Measurements from ENCODE around the gene COIL. TPM values are rescaled to one million over a fixed set of nuclear protein-coding genes. Genes with fewer than 3 reads are reported as not detected.
A peak's percentile ranks its signal among the peaks of the same experiment; 100 is the strongest.

COIL gene
- total RNA-seq, 1 donor from 2014 or later: 4.8 TPM

DNA sequence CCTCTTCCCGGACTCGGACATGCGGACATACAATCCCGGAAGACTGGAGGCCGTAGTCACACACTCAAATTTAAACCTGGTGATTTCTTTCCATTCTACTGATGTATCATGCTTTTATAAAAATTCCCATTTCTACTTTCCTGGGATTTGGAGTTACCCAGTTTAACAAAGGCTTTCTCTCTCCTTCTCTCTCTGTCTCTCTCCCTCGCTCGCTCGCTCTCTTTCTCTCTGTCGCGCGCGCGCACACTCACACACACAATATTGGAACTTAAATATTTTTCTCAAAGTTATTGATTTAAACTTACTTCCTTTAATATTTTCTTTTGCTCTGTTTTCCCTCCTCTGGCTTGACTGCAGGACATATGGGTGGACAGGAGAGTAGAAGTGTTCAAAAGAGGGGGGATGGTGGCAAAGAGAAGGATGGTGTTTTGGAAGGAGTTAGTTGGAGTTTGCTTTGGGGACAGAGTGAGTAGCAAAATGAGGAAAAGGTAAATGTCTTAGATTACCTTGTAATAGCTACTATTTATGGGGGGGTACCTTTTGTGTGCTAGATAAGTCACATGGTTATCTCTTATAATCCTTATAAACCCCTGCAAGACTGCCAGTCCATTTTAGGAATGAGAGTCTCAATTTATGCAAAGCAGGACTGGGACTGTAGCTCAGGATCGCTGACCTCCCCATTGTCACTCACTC lies 46.1 kb downstream of the COIL start:
- no peak for DNase-seq (ENCODE audit: low spot score in 2 of 2)
- Histone ChIP-seq H3K36me3 (no peaks in the 10 kb centered on the region), H3K27me3 (no peaks in the 10 kb centered on the region), H3K4me3 (peak overlapping the region; percentile 91 to 92), H3K4me1 (peaks cover 0 to 17% of the 10 kb centered on the region in 2 donors), H3K27ac (peak overlapping the region; percentile 87), H3K9me3 (no peaks in the 10 kb centered on the region)
- intact Hi-C loops (cut with DNase I): loop anchor here (5.0 kb wide), 1 partner anchor 63 kb away; the partner anchor contains the start of gene SCPEP1
- TF ChIP-seq CTCF (IDR thresholded peaks at IDR 0.05): no peak

- no peak for TF ChIP-seq CTCF (IDR thresholded peaks at IDR 0.05)
- Histone ChIP-seq H3K27me3 (no peaks in the 10 kb centered on the region), H3K4me1 (peaks cover 0 to 17% of the 10 kb centered on the region in 2 donors), H3K27ac (peak within 1 kb of the TSS; percentile 87), H3K9me3 (no peaks in the 10 kb centered on the region), H3K4me3 (peak within 1 kb of the TSS; percentile 91 to 92), H3K36me3 (no peaks in the 10 kb centered on the region)
- DNase-seq (ENCODE audit: low spot score in 2 of 2): peak; percentile 75 to 96
- intact Hi-C loops (cut with DNase I): loop anchor here (5.0 kb wide), 1 partner anchor 63 kb away; the partner anchor contains the start of gene SCPEP1
Observed at GRCh38 chr17:56913867-56914580, 46.8 kb downstream of the COIL start, which contains the start of gene TRIM25. TRIM25 (minus strand) TSS chr17:56914049; CDS start chr17:56913988, 61 bp downstream.

GRCh38 chr17:56913353-56913866 lies 47.4 kb downstream of the COIL start:
- no peak for DNase-seq (ENCODE audit: low spot score in 2 of 2)
- peak overlapping the region; percentile 87 for H3K27ac ChIP-seq
- TF ChIP-seq CTCF (IDR thresholded peaks at IDR 0.05): no peak
- peak overlapping the region; percentile 91 to 92 for H3K4me3 ChIP-seq
- peaks cover 0 to 17% of the 10 kb centered on the region in 2 donors for H3K4me1 ChIP-seq
- H3K9me3 ChIP-seq: no peaks in the 10 kb centered on the region
- no peaks in the 10 kb centered on the region for H3K27me3 ChIP-seq
- intact Hi-C loops (cut with DNase I): loop anchor here (5.0 kb wide), 1 partner anchor 64 kb away; the partner anchor contains the start of gene SCPEP1
- no peaks in the 10 kb centered on the region for H3K36me3 ChIP-seq

GRCh38 chr17:56913000-56913311 lies 47.9 kb downstream of the COIL start:
- no peak for DNase-seq (ENCODE audit: low spot score in 2 of 2)
- peak overlapping the region; percentile 87 for H3K27ac ChIP-seq
- intact Hi-C loops (cut with DNase I): loop anchor here (5.0 kb wide), 1 partner anchor 64 kb away; the partner anchor contains the start of gene SCPEP1
- H3K27me3 ChIP-seq: no peaks in the 10 kb centered on the region
- TF ChIP-seq CTCF (IDR thresholded peaks at IDR 0.05): no peak
- H3K36me3 ChIP-seq: peaks cover 0 to 4% of the 10 kb centered on the region in 2 donors
- no peaks in the 10 kb centered on the region for H3K9me3 ChIP-seq
- peak overlapping the region; percentile 91 to 92 for H3K4me3 ChIP-seq
- H3K4me1 ChIP-seq: peaks cover 0 to 17% of the 10 kb centered on the region in 2 donors

GRCh38 chr17:56912105-56912999 lies 48.5 kb downstream of the COIL start:
- Histone ChIP-seq H3K9me3 (no peaks in the 10 kb centered on the region), H3K27me3 (no peaks in the 10 kb centered on the region), H3K4me1 (peaks cover 0 to 17% of the 10 kb centered on the region in 2 donors), H3K27ac (peak overlapping the region; percentile 87), H3K4me3 (peak overlapping the region; percentile 91 to 92), H3K36me3 (peaks cover 0 to 10% of the 10 kb centered on the region in 2 donors)
- TF ChIP-seq CTCF (IDR thresholded peaks at IDR 0.05): no peak
- intact Hi-C loops (cut with DNase I): loop anchor here (5.0 kb wide), 1 partner anchor 65 kb away; the partner anchor contains the start of gene SCPEP1
- DNase-seq (ENCODE audit: low spot score in 2 of 2): no peak

All from ascending aorta (tissue), 2 donors.